Glutamatergic neuron (in vitro differentiated cells): ENCODE measurements around the gene OVAAL. TPM values are rescaled to one million over a fixed set of nuclear protein-coding genes. Genes with fewer than 3 reads are reported as not detected.

Source experiments
- DNase-seq: peaks from one replicate; pipeline ENCODE4 v3.0.0; 2022
- H3K27ac Mint-ChIP-seq: one replicate; pipeline ENCODE4 v1.8.0; 2020; ENCODE audit warnings: mild to moderate bottlenecking, mixed read lengths, inconsistent platforms; ENCODE audit not compliant: unreplicated experiment
- H3K27me3 Mint-ChIP-seq: one replicate; pipeline ENCODE4 v1.8.0; 2020; ENCODE audit warnings: mild to moderate bottlenecking, moderate library complexity, mixed read lengths, inconsistent platforms; ENCODE audit not compliant: unreplicated experiment
- H3K36me3 Mint-ChIP-seq: one replicate; pipeline ENCODE4 v1.8.0; 2020; ENCODE audit warnings: mild to moderate bottlenecking, mixed read lengths, inconsistent platforms; ENCODE audit not compliant: unreplicated experiment
- H3K4me1 Mint-ChIP-seq: one replicate; pipeline ENCODE4 v1.8.0; 2020; ENCODE audit warnings: mild to moderate bottlenecking, low read depth, mixed read lengths, inconsistent platforms; ENCODE audit not compliant: unreplicated experiment
- H3K4me3 Mint-ChIP-seq: one replicate; pipeline ENCODE4 v1.8.0; 2020; ENCODE audit warnings: mild to moderate bottlenecking, mixed read lengths, inconsistent platforms; ENCODE audit not compliant: unreplicated experiment
- H3K9me3 Mint-ChIP-seq: one replicate; pipeline ENCODE4 v1.8.0; 2020; ENCODE audit warnings: mild to moderate bottlenecking, moderate library complexity, mixed read lengths, inconsistent platforms; ENCODE audit not compliant: unreplicated experiment
- total RNA-seq: library from RNA; stranded (reverse); fragmentation: NEBNext Ultra II Directional; extraction: Animal tissue kit (Norgen Biotek cat#: 25700); gene quantifications from one replicate; pipeline ENCODE4 v1.2.1, GENCODE V29; 2021; ENCODE audit not compliant: unreplicated experiment
- TF ChIP-seq, protein P1 (sequence below): fragments of 200-600 bp; sonication (generic); IDR thresholded peaks from one replicate; pipeline ENCODE4 v1.5.0; 2021; ENCODE audit not compliant: partially characterized antibody, unreplicated experiment

The OVAAL gene
- total RNA-seq, 1 donor from 2014 or later, result not detected

DNA sequence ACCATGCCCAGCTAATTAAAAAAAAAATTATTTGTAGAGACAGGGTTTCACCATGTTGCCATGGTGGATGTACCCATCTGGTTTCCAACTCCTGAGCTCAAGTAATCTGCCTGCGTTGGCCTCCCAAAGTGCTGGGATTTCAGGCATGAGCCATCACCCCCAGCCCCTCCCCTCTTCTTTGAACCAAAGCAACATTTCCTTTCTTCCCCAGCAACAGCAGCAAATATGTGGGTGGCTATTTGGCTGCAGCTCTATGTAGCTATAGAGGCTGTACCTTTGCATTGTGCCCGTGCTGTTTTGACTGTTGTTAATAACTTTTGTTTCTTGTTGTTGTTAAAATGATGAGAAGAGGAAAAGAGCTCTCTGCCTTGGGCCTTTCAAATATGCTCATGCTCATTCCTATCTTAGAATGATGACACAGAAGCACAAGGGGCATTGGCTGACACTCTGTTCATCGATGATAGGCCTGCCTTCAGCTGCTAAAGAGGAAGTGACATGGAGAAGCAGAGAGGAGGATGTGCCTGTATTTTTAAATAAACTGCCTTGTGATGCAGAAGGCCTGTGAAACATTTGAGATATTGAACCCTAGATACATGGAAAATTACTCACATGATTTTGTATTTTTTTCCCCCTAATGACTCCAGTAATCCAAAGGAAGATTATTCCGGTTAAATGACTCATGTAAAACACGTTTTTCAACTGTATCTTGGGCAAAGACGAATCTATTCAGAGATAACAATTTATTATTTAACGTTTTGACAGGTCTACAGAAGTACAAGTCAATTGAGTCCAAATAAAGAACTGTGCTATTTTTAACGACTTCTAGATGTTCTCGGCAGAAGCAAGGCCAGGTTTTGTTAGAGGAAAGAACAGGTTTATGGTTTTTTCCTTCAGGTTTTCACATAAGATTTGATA, 52.5 kb downstream of the OVAAL start:
- Mint-ChIP-seq H3K4me3 (no peak overlapping the region), H3K27me3 (peaks cover 2% of the 10 kb centered on the region), H3K27ac (no peak overlapping the region), H3K4me1 (peaks cover 21% of the 10 kb centered on the region), H3K9me3 (peaks cover 4% of the 10 kb centered on the region), H3K36me3 (no peaks in the 10 kb centered on the region)
- DNase-seq, result no peak
- TF ChIP-seq, protein P1, sequence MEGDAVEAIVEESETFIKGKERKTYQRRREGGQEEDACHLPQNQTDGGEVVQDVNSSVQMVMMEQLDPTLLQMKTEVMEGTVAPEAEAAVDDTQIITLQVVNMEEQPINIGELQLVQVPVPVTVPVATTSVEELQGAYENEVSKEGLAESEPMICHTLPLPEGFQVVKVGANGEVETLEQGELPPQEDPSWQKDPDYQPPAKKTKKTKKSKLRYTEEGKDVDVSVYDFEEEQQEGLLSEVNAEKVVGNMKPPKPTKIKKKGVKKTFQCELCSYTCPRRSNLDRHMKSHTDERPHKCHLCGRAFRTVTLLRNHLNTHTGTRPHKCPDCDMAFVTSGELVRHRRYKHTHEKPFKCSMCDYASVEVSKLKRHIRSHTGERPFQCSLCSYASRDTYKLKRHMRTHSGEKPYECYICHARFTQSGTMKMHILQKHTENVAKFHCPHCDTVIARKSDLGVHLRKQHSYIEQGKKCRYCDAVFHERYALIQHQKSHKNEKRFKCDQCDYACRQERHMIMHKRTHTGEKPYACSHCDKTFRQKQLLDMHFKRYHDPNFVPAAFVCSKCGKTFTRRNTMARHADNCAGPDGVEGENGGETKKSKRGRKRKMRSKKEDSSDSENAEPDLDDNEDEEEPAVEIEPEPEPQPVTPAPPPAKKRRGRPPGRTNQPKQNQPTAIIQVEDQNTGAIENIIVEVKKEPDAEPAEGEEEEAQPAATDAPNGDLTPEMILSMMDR, result no peak

DNA sequence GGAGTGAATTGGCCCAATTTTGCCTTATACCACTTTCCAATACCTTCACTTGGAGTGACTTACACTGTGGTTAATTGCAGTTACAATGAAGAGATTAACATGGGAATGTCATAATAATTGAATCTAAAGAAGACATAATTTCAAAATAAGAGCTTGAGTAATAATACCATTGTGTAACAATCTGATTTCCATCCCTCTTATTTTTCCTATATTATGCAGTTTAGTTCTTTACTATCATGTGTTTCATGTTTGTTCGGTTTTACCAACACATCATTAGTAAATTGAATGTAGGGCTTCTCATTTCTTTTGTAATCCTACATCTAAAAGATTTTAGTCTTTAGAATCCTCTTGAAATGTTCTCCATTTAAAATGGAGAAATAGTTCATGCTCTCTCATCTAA, 53.9 kb downstream of the OVAAL start:
- DNase-seq, result no peak
- Mint-ChIP-seq H3K4me1 (peaks cover 21% of the 10 kb centered on the region), H3K27ac (no peak overlapping the region), H3K27me3 (peaks cover 2% of the 10 kb centered on the region), H3K36me3 (no peaks in the 10 kb centered on the region), H3K4me3 (no peak overlapping the region), H3K9me3 (peaks cover 4% of the 10 kb centered on the region)
- TF ChIP-seq, protein P1, result no peak

DNA sequence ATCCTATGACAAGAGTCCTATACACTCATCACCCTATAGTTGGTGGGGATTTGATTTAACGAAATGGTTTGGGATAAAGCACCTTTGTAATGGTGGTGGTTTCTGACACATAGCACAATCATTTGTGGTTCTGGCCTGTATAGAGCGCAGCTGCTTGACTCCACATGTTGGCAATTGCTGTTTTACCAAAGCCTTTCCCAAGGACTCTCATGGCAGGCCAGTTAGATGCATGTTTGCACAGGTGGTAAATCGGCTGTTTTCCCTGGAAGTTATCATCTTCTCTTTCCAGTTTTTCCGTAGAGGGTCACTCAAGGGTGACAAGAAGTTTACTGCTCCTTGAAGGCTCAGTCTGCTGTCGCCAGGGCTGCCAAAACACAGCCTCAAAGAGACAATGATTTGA, 56.0 kb downstream of the OVAAL start:
- Mint-ChIP-seq H3K27ac (no peak overlapping the region), H3K4me1 (peaks cover 17% of the 10 kb centered on the region), H3K4me3 (no peak overlapping the region), H3K36me3 (no peaks in the 10 kb centered on the region), H3K27me3 (peaks cover 2% of the 10 kb centered on the region), H3K9me3 (peaks cover 4% of the 10 kb centered on the region)
- TF ChIP-seq, protein P1, result no peak
- no peak for DNase-seq

DNA sequence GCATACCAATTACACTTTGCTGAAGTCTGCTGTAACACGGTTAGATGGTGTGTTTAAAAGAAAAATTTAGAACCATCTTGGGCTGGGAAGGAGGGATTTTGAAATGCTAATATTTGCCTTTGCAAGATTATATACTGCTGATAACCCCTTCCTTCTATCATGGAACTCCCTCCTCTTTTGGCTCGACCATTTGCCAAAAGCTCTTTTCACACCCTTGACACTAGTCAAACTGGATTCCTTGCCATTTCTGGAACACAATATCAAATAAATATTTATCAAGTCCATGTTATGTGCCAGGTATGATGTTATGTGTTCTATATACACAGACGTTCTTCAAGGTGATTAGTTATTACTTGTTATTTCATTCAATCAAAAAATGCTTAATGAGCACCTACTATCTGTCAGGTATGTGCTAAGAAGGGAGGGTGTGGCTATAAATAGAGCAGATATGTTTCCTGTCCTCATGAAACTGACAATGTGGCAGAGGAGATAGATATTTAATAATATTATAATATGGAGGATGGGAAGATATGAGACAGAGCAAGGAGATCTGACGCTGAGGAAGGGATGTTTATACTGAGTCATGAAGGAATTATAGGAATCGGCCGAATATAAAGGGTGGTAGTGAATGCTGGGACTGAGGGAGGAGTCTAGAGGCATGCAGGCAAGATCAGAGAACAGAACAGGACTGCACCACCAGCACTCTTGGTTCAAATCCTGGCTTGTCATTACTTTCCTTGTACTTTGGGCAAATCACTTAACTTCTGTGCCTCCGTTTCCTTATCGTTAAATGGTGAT, 56.9 kb downstream of the OVAAL start:
- Mint-ChIP-seq H3K27ac (no peak overlapping the region), H3K27me3 (peaks cover under 1% of the 10 kb centered on the region), H3K4me3 (no peak overlapping the region), H3K36me3 (no peaks in the 10 kb centered on the region), H3K9me3 (no peaks in the 10 kb centered on the region), H3K4me1 (peaks cover 7% of the 10 kb centered on the region)
- no peak for DNase-seq
- TF ChIP-seq, protein P1, result no peak

Other genes starting within 250 kb of the OVAAL start
- 52.9 TPM for gene ACBD6, start 56.4 kb upstream of the OVAAL start, total RNA-seq
- 62.1 TPM for gene XPR1, start 73.1 kb downstream of the OVAAL start, total RNA-seq